HG03103 (cell line): Measurements from ENCODE around the gene ROR2.
A peak's percentile ranks its signal among the peaks of the same experiment; 100 is the strongest.

ENCODE experiments used
- ATAC-seq: cut with Tn5 transposase; IDR thresholded peaks from one replicate; pipeline ENCODE4 v1.9.1; 2021; ENCODE audit warnings: low read depth; ENCODE audit not compliant: unreplicated experiment

ROR2 gene

DNA sequence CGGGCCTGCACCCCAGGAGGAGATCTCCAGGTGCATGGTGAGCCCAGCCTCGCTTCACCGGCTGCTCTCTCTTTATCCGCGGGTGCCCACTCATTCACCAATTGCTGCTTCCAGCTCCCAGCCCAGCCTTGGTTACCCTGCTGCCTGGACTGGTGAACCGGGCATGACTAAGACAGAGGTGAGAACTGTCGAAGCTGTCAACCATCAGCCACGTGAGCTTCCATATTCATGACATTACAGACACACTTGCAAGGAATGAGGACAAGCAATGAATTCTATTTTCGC is 220.5 kb downstream of the ROR2 start:
- no peak for ATAC-seq

DNA sequence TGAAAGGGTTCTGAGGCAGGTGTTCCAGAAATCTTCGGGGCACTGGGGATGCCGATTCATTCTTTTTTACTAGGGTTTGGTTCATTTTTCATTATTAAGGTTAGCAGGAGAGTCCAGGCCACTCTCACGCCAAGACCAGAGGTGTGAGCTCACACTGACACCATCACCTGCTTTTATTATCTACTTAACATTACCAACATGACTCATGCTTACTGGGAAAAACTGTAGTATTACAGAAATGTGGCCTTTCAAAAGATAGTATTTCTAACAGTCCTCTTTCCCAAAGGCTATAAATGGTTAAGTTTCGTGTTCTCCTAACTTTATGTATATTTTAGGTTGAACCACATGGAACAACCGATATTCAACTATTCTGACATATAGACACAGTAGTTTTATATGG is 222.1 kb downstream of the ROR2 start:
- ATAC-seq = no peak

DNA sequence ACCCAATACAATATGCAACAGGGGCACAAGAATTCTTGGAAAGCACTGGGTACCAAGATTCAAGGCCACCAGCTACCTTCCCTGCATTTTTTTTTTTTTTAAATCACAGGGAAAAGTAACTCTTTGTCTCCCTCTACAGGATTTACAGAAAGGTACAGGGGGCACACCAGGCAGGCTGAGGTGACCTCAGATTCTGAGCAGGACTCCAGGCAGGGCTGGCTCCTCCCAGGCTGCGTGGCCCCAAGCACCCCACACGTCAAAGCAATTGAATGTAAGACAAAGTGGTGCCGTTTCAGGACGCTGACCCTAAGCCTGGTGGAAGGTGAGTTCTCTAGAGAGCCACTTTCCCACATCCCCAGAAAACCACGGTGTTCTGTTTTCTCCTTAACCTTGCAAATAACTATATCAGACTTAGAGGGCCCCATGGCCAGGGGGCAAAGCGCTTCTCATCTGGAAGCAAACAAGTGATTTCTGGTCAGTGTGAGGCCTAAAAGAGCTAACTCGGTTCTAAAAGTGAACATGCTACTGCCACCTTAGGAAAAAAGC is 222.6 kb downstream of the ROR2 start:
- ATAC-seq = peak; percentile 70

DNA sequence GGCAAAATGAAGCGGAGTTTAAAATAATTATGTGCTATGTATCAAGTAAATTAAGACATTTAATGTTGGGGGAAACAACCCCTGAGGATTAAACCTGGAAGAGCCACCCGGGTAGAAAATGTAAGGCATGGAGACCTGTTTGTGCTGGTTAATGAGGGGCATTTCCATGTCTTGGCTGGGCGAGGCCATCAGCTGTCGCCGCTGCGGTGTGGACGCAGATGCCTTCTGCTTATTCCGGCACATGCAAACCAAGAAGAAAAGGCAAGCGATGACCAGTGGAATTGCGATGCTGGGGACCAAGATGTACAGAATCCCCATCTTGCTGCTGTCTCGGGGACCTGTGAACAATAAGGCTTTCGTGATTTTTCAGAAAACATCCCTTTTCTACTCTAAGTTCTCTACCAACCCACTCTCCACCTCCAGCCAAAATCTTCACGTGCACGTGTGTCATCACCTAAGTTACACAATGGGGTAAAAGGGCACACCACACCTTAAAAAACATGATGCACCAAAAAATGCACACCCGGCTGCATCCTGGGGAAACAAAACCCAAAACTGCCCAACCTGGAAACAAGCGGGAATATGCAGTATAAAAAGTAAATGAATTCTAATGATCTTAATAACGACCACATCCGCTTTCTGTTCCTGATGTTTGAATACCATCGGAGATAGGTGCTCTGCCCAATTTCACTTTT is 223.5 kb downstream of the ROR2 start:
- no peak for ATAC-seq

DNA sequence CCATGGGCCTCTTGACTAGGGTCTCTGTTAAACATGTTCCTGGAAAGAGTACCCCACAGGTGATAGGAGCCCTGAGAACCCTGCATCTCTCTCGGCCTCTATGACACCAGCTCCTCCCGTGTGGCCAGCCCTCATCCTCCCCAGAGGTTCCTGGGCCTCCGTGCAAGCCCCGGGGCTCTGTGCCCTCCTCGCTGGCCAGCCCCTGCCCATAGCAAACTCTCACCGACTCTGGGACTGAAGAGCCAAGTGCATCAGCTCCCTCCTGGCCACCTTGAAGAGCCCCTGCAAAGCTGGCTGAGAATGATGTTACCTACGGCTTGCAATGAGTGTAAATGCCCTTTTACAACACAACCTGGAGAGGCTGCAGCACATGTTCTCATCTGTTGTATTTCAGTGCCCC is 224.4 kb downstream of the ROR2 start:
- no peak for ATAC-seq

DNA sequence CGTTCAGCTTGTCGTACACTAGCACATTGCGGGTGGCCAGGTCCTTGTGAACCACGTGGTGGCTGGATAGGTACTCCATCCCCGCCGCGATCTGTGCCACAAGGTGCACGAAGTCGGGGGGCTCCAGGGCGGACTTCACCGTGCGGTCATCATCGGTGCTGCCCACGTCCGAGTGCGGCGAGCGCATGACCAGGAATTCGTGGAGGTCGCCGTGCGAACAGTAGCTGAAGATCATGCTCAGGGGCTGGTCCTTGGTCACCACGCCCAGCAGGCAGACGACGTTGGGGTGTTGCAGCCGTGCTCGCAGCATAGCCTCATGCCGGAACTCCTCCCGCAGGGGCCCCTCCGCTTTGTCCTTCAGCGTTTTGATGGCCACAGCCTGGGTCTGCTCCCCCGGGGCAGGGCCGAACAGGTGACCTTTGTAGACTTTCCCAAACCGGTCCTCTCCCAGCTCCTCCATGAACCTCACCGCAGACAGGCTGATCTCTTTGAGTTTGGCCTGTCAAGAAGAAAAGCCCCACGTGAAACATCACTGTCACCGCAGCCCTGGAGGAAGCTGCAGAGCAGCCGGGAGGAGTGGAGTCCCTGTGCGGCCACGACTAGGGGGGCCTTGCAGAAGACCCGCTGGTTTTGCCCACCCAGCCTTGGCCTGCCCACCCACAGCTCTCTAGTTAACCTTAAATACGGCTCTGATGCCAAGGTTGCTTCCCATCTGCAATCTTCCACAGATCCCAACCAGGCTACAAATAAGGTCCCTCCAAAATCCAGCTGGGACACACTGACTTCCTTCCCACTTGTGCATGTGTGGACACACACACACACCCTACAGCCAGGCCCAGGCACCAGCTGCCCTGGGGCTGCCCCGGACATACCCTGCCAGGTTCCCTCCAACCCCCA is 225.2 kb downstream of the ROR2 start:
- ATAC-seq = no peak

DNA sequence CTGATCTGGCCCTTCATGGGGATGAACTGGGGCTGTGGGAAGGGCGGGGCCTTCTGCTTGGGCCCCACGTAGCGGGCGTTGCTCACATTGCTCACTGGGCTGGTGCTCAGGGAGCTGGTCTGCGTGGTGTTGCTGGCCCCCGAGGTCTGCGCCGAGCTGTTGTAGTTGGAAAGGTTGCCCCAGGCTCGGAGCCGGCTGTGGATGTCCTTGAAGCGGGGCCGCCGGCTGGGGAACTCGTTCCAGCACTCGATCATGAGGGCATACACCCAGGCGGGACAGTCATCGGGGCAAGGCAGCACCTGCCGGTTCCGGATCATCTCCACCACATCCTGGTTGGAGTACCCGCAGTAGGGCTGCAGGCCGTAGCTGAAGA is 226.0 kb downstream of the ROR2 start:
- ATAC-seq = no peak

DNA sequence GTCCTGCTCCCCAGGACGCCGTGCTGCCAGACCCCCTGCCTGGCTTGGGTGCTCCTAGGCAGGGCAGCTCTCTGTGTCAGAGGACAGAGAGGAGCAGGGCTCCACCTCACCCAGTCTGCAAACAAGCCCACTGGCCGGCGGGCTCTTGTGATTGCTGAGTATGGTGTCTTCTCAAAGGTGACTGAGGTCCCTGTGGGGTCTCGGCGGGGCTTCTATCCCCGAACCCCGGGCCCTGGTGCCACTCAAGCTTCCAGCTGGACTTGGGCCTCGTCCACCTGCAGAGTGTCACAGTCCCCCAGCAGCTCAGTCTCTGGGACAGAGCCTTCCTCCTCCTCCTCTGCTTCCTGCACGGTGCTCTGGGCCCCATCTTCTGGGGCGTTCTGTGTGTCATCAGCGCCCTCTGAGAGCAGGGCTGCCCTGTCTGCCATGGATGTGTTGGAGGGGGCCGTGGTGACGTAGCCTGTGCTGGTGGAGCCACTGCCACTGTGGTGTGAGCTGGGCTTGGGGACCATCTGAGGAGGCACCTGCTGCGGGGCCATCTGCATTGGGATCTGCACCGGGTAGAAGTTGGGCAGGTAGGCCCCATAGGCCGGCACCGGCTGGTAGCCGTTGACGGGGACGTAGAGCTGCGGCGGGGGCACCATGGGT is 226.5 kb downstream of the ROR2 start:
- ATAC-seq = no peak

DNA sequence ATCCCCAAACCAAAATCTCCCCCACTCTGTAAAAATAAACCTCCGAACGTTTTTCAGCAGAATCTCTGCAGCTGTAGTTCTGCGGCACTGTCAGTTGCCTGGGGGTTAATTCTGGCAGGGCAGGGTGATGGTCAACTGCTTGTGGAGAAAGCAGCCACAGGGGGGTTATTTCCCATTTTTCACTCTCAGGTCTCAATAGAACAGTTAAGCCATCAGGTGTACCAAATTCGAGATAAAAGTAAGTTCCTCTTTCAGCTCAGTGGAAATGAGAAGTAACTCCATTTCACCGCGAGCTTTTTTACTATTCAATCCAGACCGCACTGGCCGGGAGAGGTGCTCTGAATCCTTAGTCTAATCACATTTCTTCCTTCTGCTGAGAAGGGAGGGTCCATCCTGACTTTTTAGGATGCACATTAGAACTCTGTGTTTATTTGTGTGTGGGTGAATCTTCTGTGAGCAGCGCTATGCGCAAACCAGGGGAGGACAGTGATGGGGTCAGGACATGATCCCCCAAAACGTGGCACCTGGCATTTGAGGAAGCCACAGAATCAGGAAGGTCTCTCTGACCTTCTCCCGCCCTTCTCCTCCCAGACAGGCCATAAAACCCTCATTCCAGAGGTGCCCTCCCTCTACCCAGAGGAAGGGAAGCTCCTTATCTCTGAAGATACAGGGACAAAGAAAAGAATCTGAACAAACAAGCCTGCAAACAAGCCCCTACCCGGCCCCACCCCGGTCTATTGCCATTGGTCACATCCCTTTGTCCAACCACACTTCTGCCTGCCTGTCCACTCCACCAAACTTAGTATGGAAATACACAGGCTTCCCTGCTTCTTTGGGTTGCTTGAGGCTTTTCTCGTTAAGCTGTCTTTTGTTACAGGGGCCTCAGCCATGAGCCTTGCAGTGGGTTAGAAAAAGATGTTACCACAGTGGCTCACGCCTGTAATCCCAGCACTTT is 229.0 kb downstream of the ROR2 start:
- ATAC-seq = peak; percentile 76

DNA sequence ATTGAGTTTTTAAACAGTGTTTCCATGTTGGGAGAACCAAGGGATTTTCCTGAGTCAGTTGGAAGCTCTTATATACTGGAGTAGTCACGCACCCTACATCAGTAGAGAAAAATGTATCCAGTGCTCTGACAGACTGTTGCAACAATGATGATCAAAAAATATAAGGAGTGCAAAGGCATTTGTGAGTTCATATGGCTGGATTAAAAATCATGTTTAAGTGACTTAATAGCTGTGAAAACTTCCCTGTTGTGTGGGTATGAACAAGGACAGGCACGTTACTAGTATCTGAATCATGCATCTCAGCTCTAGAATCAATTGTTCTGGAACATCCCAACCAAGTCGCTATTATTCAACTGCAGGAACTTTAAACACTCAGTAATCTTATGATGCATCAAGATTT is 229.7 kb downstream of the ROR2 start:
- ATAC-seq = no peak

DNA sequence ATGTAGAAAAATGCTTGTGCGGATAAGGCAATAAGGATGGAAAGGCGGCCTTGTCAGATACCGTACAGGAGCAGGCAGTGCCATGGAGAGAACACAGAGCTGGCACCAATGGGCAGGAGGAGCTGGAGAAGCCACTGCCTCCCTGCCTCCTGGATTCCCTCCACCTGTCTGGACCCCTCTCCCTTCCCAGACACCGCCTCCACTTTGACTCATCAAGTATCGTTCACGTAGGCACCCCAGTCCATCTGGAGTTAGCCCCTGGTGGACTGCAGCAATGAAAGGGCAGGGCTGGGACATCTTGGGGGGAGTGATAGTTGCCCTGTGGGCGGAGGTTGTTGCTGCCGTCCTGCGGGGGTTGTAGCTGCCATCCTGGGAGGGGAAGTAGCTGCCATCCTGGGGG is 232.0 kb downstream of the ROR2 start:
- ATAC-seq = no peak

DNA sequence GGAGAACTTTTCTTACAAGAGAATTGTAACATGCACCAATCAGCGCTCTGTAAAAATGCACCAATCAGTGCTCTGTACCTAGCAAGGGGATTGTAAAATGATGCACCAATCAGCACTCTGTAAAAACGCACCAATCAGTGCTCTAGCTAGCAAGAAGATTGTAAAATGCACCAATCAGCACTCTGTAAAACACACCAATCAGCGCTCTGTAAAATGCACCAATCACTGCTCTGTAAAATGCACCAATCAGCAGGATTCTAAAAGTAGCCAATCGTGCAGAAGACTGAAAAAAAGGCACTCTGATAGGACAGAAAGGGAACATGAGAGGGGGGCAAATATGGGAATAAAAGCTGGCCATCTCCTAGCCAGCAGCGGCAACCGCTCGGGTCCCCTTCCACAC is 233.2 kb downstream of the ROR2 start:
- ATAC-seq = no peak

DNA sequence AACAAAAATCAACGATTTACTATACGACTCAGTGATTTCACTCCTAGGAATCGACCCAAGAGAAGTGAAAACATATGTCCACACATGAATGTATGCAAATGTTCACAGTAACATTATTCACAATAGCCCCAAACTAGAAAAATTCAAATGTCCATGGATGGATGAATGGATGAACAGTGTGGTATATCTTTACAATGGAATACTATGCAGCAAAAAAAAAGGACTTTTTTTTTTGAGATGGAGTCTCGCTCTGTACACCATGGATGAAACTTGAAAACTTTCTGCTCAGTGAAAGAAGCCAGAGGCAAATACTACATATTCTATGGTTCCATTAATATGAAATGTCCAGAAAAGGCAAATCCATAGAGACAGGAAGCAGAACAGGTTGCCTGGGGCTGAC is 233.8 kb downstream of the ROR2 start:
- no peak for ATAC-seq

DNA sequence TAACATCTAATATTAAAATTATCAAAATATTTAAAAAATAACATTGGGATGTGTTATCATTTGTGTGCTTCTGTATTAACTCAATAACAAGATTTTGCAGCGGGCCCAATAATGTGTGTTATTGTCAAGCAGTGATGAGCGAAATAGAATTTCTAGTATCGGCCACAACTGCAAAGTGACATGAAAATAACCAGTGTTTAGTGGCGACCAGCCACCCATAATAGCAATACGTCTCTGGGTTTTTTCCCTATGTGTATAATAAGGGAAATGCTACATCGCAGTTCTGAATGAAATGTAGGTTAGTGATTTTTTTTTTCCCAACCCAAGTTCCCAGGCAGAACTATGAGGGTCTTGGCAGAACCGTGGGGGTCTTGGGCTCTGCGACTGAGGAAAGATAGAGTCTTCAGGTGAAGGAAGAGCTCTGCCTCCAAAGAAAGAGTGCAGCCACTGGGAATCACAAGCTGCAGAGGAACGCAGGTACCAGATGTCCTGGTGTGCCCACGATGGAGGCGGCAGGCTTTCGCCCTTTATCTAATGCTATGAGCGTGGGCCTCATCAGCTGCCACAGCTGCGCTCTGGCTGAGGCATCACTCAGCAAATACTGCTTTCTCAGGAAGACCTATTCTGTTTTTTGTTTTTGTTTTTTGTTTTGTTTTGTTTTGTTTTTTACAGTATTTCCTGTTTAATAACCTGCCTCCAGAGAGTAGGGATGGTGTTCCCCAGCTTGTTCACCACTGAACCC is 235.0 kb downstream of the ROR2 start:
- ATAC-seq = no peak

DNA sequence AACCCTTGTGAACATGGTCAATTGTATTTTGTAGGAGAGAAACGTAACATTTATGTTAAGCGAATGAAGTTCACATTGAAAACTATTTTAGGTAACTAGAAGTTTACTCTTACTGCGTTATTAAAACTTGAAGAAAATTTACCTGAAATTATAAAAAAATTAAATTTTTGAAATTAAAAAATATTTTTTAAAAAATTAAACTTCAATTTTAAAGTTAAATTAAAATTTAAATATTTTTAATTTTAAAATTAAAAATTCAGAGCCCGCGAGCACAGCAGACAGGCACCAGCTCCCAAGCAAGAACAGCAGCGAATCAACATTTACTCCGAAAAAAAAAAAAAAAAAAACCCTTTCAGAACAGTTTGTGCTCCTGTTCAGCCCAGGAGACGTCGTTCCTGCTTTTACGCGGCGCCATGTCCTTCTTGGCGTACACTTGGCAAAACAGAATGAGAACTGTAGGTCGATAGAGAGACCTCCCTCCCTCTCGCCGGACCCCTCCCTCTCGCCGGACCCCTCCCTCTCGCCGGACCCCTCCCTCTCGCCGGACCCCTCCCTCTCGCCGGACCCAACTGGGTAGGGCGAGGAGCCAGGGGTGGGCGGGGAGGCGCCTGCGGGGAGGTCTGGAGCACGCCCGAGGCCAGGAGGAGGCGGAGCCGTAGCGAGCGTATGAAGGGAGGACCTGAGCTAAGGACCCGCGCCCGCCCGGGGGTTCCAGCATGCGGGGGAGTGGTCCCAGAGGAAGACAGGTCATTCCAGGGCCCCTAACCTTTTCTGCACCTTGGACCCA is 235.8 kb downstream of the ROR2 start:
- ATAC-seq = no peak

DNA sequence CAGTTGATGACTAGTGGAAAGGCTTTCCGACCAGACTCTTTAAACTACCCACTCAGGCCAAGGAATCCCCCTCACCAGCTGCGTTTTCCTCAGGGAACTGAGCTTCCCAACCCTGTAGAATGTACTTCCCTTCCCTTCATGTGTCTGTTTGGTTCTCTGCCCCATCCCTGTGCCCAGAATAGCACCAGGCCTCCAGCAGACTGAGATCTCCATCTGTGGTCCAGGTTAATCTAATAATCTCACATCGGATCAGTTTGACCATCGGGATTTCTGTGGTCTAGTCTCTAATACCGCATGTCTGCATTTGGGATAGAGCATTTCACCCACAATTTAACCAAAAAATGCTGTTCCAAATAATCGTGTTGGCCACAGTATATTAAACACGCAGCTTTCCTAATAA is 237.2 kb downstream of the ROR2 start:
- no peak for ATAC-seq

DNA sequence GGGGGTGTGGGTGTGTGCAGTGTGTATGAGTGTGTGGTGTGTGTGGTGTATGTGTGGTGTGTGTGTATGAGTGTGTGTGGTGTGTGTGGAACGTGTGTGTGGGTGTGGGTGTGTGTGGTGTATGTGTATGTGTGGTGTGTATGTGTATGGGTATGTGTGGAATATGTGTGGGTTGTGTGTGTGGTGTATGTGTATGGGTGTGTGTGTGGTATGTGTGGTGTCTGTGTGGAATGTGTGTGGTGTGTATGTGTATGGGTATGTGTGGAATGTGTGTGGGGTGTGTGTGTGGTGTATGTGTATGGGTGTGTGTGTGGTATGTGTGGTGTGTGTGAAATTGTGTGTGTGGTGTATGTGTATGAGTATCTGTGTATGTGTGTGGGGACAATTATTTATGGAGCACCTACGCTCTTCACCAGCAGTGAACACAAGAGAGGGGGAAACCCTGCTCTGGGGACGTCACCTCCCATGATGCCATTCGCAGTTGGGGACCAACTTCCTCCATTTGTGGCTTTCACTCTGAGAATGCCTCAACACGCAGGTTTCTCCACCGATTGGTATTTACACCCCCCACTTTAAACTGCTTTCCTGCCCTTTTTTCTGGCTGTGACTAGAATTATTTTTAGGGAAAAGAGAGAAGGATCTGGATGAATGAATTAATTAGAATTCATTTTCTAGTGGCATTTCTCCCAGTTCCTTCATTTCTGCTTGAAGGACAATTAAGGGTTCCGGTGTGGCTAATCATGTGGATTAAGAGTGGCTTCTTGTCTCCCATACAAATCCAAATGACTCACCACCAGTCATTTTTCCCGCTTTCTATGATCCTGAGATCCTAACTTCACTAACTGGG is 238.1 kb downstream of the ROR2 start:
- peak; percentile 84 for ATAC-seq

DNA sequence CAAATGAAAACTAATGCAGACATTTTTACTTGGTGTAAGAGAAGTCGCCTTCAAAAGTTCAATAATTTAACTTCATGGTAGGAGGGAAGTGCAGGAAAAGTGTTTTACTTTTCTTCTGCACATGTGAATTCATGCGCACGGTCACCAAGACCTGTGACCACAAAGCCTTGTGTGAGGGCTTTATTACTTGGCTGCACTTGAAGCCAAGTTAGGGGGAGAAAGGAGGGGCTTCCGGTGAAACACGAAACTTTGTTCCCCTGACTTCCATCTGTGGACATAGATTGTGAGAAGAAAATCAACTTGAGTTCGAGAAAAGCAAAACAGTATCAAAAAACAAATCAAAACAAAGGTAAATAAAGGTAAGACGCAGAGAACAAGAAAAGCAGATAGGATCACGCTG is 239.9 kb downstream of the ROR2 start:
- no peak for ATAC-seq
